Glomerular visceral epithelial cell (primary cell): ENCODE data around the gene PSKH1.
"Not testable (repeated sequence)": the region's sequence is repeated elsewhere in the genome, so short reads cannot be mapped to it uniquely, and the experiment has no call there.

ENCODE experiments used
- DNase-seq: peaks from one replicate; pipeline ENCODE4 v3.0.0-alpha.2; 2016; ENCODE audit errors: extremely low spot score

PSKH1 gene

GRCh38 chr16:67892899-67893742, at the start of gene PSKH1:
TSS of gene PSKH1 (plus strand) at chr16:67893254. CDS start at chr16:67908750, 15,496 bp downstream.
- DNase-seq = peak; percentile 94

- DNase-seq = no peak
Observed at GRCh38 chr16:67843343-67843765, 49.7 kb upstream of the PSKH1 start.

DNA sequence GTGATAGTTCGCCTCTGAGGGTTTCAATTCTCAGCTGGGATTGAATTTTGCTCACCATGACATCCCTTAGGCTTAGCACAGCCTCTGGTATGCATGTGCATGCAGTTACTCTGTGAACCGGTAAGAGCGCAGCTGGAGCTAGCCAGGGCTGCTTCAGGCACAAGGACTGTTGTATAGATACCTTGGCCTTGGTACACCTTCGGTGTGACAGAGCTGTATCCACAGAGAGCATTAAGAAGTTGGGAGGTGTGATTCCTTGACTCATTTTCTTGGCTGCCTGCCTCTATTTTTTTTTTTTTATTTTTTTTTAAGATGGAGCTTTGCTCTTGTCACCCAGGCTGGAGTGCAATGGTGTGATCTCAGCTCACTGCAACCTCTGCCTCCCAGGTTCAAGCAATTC, 48.6 kb upstream of the PSKH1 start:
- DNase-seq = peak; percentile 42

GRCh38 chr16:67845291-67846062, 47.6 kb upstream of the PSKH1 start:
- no peak for DNase-seq

DNA sequence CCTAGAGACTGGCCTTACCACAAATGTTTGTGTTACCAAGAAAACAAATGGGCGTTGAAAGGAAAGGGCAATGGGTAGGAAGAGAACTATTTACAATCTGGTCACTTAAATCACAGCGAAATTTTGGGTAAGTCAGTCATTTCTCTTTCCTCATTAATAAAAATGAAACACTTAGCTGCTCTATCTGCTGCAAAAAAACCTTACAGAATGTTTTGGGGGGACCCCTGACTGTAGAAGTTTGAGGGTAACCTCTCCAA, 47.1 kb upstream of the PSKH1 start:
- no peak for DNase-seq

DNA sequence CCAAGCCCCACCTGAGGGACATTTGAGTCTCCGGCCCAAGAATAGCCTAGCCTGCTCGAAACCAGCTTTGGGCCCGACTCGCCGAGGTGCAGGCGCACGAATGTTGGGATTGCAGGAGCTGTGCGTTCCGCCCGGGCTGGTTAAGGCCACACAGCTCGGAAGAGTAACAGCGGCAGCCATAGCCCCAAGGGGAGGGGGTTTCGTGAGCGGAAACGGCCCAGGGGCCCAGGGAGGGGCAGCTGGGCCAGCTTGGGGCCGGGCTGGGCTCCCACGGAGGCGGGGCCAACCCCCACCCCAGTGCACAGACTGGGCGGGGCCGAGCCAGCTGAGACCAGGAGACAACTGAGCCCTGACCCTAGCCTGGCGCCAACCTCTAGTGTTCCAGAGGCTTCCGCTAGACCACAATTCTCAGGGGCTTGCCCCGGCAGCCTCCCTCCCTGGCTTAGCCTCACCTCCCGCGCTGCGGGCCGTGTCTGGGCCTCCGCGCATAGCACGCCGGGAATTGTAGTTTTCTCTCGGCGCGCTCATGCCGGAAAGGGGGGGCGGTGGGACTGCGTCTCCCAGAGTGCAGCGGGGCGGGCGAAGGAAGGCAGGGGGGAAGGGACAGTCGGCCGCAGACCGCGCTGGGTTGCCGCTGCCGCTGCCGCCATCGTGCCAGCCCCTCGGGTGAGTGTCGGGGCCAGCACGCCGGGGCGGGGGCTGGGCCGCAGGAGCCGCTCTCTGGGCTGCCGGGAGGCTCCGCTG, 46.6 kb upstream of the PSKH1 start, which contains the start of gene NUTF2:
TSS of gene NUTF2 (plus strand) at position 614 of the 744 bp plus-strand sequence. CDS start 18,198 bp downstream, outside the sequence.
- peak; percentile 95 for DNase-seq

- peak; percentile 77 for DNase-seq
Observed at GRCh38 chr16:67847064-67847861, 45.8 kb upstream of the PSKH1 start, which contains the start of gene CENPT. TSS of gene CENPT (minus strand) at chr16:67847693. CDS start at chr16:67833859, 13,834 bp downstream.

GRCh38 chr16:67848118-67848517, 44.9 kb upstream of the PSKH1 start:
- DNase-seq = no peak

DNA sequence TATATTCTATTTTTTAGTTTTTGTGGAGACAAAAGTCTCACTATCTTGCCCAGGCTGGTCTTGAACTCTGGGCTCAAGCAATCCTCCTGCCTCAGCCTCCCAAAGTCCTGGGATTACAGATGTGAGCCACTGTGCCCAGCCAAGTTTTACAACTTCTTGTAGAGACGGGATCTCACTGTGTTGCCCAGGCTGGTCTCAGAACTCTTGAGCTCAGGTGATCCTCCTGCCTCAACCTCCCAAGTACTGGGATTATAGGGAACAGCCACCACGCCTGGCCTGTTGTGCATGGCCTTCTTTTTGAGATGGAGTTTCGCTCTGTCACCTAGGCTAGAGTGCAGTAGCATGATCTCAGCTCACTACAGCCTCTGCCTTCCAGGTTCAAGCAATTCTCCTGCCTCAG, 39.4 kb upstream of the PSKH1 start:
- DNase-seq = no peak

DNA sequence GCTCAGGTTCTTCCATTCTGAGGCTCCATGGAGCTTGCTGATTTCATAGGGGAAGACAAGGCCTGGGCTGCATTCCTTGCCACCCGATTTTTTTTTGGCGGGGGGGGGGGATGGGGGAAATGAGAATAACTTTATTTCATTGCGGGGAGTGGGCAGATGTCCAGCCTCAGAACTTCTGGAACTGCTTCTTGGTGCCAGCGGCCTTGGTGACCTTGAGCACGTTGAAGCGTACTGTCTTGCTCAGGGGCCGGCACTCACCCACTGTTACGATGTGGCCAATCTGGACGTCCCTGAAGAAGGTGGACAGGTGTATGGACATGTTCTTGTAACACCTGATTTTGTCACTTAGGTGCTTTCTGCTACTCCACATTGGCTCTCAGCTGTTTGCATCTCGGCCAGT, 37.3 kb upstream of the PSKH1 start:
- DNase-seq = no peak

DNA sequence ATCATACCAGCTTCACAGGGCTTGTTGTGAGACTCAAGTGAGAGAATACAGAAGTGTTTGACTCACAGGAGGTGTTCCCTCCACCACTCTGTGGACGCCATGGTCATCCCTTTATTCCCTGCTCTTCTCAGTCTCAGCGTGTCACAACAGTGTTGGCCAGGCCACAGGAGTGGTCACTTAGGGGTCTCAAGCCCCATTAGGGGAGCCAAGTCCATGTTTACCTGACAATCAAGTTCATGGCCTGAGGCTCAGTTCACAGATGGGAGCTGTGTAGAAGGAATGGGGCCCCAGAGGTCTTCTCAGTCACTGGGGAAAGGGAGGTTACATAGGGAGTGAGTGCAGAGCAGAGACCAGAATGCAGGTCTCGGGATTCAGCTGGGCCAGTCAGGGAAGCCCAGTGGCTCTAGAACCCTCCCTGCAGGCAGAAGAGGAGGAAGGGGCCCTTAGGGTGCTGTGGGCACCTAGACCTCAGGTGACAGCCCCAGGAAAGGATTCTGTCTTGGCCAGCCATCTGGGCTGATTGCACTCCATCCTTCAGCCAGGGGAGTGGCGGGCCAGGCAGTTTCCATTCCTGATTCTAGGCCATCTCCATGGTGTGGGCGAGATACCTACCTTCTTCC, 36.0 kb upstream of the PSKH1 start:
- no peak for DNase-seq

- peak; percentile 87 for DNase-seq
Observed at GRCh38 chr16:67857547-67858233, 35.4 kb upstream of the PSKH1 start.

DNA sequence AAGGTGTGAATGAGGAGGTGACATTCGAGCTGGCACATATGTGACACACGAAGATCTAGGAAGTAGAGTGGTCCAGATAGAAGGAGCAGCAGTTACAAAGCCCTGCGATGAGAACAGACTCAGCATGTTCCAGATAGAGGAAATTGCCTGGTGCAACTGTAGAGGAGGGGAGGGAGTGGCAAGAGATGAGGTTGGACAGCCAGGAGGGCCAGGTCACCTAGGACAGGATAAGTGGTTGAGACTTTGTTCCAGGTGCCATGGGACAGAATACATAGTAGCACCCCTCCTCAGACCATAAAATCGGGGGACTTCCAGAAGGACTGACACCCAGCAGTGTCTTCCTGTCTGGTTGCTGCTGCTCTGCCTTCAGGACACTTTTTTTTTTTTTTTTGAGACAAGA, 34.6 kb upstream of the PSKH1 start:
- DNase-seq = no peak

- no peak for DNase-seq
Observed at GRCh38 chr16:67860589-67861398, 32.3 kb upstream of the PSKH1 start.

DNA sequence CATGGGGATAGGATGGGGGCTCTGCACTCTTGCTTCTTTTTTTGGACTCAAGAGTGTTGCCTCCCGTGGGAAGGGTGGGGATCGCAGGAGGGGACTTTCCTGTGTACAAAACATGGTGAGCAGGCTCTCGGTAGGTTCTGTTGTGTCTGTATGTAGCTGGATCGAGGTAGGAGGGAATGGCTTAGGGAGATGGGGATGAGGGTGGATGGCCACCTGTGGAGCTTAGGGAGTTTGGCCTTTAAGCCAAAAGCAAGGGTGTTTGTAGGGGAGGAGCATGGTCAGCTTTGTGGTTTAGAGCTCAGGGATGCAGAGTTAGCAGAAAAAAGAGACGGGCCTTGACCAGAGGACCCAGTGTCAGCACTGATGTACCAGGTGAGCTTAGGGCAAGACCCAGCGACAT, 31.2 kb upstream of the PSKH1 start:
- no peak for DNase-seq

GRCh38 chr16:67862623-67863583, 30.2 kb upstream of the PSKH1 start:
- DNase-seq = no peak

GRCh38 chr16:67864044-67864443, 29.0 kb upstream of the PSKH1 start:
- DNase-seq = not testable (repeated sequence)

- DNase-seq = no peak
Observed at GRCh38 chr16:67864594-67864993, 28.5 kb upstream of the PSKH1 start.
